ENCODE results near the gene SLC35B1. TPM values are rescaled to one million over a fixed set of nuclear protein-coding genes. Genes with fewer than 3 reads are reported as not detected.
"Not testable (repeated sequence)": the region's sequence is repeated elsewhere in the genome, so short reads cannot be mapped to it uniquely, and the experiment has no call there.

SLC35B1 gene
- total RNA-seq, 3 donors from 2014 or later (not counting 1 experiment from before 2014, with no cell fraction given): 74.0 to 121 (median 90.2) TPM

DNA sequence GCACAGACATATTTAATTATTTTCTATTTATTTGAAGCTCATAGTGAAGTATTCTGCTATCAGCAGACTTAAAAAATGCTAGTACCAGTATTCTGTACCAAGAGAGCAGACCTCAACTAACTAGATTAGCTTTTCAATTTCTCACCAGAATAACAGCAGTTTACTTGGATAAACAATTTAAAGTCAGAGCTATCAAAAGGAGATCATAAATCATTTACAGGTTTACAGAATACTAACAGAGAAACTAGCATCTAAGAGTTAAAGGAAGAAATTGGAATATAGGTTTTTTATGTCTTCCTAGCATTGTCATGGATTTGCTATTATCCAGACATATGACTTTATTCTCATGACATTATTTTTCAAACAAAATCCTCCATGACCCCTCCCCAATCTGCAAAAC lies 33.3 kb downstream of the SLC35B1 start:
- H3K36me3 Mint-ChIP-seq: no peaks in the 10 kb centered on the region
- intact Hi-C loops (cut with micrococcal nuclease): no loop called here
- no peak for DNase-seq
- H3K27ac Mint-ChIP-seq: peak overlapping the region; percentile 97 to 98
- no peaks in the 10 kb centered on the region for H3K9me3 Mint-ChIP-seq
- H3K27me3 Mint-ChIP-seq (ENCODE audit: low read depth in 2 of 2): peaks cover 0 to 2% of the 10 kb centered on the region in 2 donors
- peaks cover 11% of the 10 kb centered on the region for H3K36me3 ChIP-seq (ENCODE audit: control insufficient read depth, insufficient read depth, low read length)
- no peaks in the 10 kb centered on the region for H3K27me3 ChIP-seq (ENCODE audit: control insufficient read depth, insufficient read depth, low read length)
- TF ChIP-seq, protein P1, sequence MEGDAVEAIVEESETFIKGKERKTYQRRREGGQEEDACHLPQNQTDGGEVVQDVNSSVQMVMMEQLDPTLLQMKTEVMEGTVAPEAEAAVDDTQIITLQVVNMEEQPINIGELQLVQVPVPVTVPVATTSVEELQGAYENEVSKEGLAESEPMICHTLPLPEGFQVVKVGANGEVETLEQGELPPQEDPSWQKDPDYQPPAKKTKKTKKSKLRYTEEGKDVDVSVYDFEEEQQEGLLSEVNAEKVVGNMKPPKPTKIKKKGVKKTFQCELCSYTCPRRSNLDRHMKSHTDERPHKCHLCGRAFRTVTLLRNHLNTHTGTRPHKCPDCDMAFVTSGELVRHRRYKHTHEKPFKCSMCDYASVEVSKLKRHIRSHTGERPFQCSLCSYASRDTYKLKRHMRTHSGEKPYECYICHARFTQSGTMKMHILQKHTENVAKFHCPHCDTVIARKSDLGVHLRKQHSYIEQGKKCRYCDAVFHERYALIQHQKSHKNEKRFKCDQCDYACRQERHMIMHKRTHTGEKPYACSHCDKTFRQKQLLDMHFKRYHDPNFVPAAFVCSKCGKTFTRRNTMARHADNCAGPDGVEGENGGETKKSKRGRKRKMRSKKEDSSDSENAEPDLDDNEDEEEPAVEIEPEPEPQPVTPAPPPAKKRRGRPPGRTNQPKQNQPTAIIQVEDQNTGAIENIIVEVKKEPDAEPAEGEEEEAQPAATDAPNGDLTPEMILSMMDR (IDR thresholded peaks at IDR 0.05): no peak
- peak overlapping the region; percentile 99 for H3K27ac ChIP-seq (ENCODE audit: low read length)
- peaks cover 54 to 56% of the 10 kb centered on the region in 2 donors for H3K4me1 Mint-ChIP-seq
- no peak for ATAC-seq
- H3K4me3 Mint-ChIP-seq: no peak overlapping the region
- no peak overlapping the region for H3K4me3 ChIP-seq (ENCODE audit: low read length)
- no peaks in the 10 kb centered on the region for H3K9me3 ChIP-seq (ENCODE audit: control insufficient read depth, insufficient read depth, low read length)
- H3K4me1 ChIP-seq (ENCODE audit: control insufficient read depth, insufficient read depth, low read length): peaks cover 21% of the 10 kb centered on the region

DNA sequence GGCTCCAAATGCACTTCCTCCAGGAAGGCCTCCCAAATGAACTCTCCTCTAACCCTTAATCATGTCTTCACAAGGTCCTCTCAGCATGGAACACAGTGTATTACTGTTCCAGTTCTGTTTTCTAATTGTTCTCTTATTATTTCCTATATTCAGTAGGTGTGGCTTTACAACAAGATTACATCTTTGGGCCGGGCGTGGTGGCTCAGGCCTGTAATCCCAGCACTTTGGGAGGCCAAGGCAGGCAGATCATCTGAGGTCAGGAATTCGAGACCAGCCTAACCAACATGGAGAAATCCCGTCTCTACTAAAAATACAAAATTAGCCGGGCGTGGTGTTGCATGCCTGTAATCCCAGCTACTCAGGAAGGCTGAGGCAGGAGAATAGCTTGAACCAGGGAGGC lies 34.1 kb downstream of the SLC35B1 start:
- peaks cover 54 to 56% of the 10 kb centered on the region in 2 donors for H3K4me1 Mint-ChIP-seq
- H3K27me3 ChIP-seq (ENCODE audit: control insufficient read depth, insufficient read depth, low read length); ATAC-seq; H3K36me3 Mint-ChIP-seq; H3K27me3 Mint-ChIP-seq (ENCODE audit: low read depth in 2 of 2); H3K4me3 Mint-ChIP-seq; DNase-seq; intact Hi-C loops (cut with micrococcal nuclease); H3K27ac ChIP-seq (ENCODE audit: low read length); H3K9me3 ChIP-seq (ENCODE audit: control insufficient read depth, insufficient read depth, low read length); H3K9me3 Mint-ChIP-seq; H3K4me3 ChIP-seq (ENCODE audit: low read length): not testable (repeated sequence)
- peaks cover 11% of the 10 kb centered on the region for H3K36me3 ChIP-seq (ENCODE audit: control insufficient read depth, insufficient read depth, low read length)
- peaks cover 21% of the 10 kb centered on the region for H3K4me1 ChIP-seq (ENCODE audit: control insufficient read depth, insufficient read depth, low read length)
- H3K27ac Mint-ChIP-seq: peak overlapping the region; percentile 97 to 98
- WGBS (ENCODE audit: insufficient coverage): 91% methylated on average over 6 of the region's 6 CpGs

DNA sequence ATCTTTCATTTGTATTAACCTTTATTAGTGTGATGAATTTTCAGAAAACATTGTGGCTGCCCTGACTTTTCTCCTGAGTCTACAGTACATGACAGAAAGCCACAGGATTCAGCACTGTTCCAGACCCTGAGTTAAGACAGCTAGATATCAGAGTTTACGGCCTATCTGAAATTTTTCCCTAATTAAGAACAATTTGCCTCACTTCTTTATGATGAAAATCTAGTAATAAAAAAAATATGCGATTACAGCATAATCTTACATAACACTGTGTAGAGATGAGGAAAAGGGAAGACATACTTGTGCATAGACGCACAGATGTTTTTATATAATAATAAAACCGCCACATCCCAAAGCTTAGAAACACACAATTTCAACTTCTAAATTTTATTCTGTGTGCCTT lies 37.1 kb downstream of the SLC35B1 start:
- no peaks in the 10 kb centered on the region for H3K27me3 Mint-ChIP-seq (ENCODE audit: low read depth in 2 of 2)
- no peak overlapping the region for H3K4me3 Mint-ChIP-seq
- H3K4me1 Mint-ChIP-seq: peaks cover 28 to 40% of the 10 kb centered on the region in 2 donors
- H3K36me3 Mint-ChIP-seq: no peaks in the 10 kb centered on the region
- intact Hi-C loops (cut with micrococcal nuclease): no loop called here
- Histone ChIP-seq H3K4me3 (ENCODE audit: low read length) (no peak overlapping the region), H3K4me1 (ENCODE audit: control insufficient read depth, insufficient read depth, low read length) (peaks cover 6% of the 10 kb centered on the region), H3K9me3 (ENCODE audit: control insufficient read depth, insufficient read depth, low read length) (no peaks in the 10 kb centered on the region), H3K27me3 (ENCODE audit: control insufficient read depth, insufficient read depth, low read length) (no peaks in the 10 kb centered on the region), H3K27ac (ENCODE audit: low read length) (no peak overlapping the region), H3K36me3 (ENCODE audit: control insufficient read depth, insufficient read depth, low read length) (peaks cover 15% of the 10 kb centered on the region)
- ATAC-seq (no peak), DNase-seq (no peak)
- TF ChIP-seq, protein P1 (IDR thresholded peaks at IDR 0.05): no peak
- no peaks in the 10 kb centered on the region for H3K9me3 Mint-ChIP-seq
- no CpG with 5 or more reads among the region's 4 CpGs for WGBS (ENCODE audit: insufficient coverage)
- peak overlapping the region in 1 of 2 donors; percentile 10 for H3K27ac Mint-ChIP-seq

DNA sequence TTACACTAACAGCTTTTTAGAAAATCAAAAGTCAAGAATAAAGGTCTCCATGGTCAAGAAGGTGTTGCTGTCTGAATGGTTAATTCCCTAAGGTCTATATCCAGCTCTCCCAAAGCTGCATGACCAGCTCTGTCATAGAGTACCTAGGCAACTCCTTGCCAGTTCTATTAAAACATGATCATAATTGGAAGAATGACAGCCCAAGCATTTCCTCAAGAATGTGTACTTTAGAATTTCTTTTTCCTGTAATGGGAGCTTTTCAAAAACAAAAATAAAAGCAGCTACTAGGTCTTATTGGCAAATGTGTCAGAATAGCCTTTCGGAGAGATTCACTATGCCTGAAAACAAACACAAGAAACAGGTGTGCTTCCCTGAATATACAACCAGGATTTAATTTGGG lies 37.8 kb downstream of the SLC35B1 start:
- no CpG with 5 or more reads among the region's 1 CpG for WGBS (ENCODE audit: insufficient coverage)
- H3K4me3 ChIP-seq (ENCODE audit: low read length): no peak overlapping the region
- H3K36me3 Mint-ChIP-seq: no peaks in the 10 kb centered on the region
- H3K4me3 Mint-ChIP-seq: no peak overlapping the region
- no peaks in the 10 kb centered on the region for H3K27me3 ChIP-seq (ENCODE audit: control insufficient read depth, insufficient read depth, low read length)
- H3K9me3 Mint-ChIP-seq: no peaks in the 10 kb centered on the region
- peaks cover 11% of the 10 kb centered on the region for H3K36me3 ChIP-seq (ENCODE audit: control insufficient read depth, insufficient read depth, low read length)
- no peak overlapping the region for H3K27ac Mint-ChIP-seq
- DNase-seq: no peak
- intact Hi-C loops (cut with micrococcal nuclease): no loop called here
- H3K9me3 ChIP-seq (ENCODE audit: control insufficient read depth, insufficient read depth, low read length): no peaks in the 10 kb centered on the region
- H3K4me1 ChIP-seq (ENCODE audit: control insufficient read depth, insufficient read depth, low read length): peaks cover 3% of the 10 kb centered on the region
- H3K27ac ChIP-seq (ENCODE audit: low read length): no peak overlapping the region
- H3K4me1 Mint-ChIP-seq: peaks cover 22 to 36% of the 10 kb centered on the region in 2 donors
- H3K27me3 Mint-ChIP-seq (ENCODE audit: low read depth in 2 of 2): no peaks in the 10 kb centered on the region
- TF ChIP-seq, protein P1 (IDR thresholded peaks at IDR 0.05): no peak
- ATAC-seq: no peak
